ENCODE measurements around the gene TSPAN18.

DNA sequence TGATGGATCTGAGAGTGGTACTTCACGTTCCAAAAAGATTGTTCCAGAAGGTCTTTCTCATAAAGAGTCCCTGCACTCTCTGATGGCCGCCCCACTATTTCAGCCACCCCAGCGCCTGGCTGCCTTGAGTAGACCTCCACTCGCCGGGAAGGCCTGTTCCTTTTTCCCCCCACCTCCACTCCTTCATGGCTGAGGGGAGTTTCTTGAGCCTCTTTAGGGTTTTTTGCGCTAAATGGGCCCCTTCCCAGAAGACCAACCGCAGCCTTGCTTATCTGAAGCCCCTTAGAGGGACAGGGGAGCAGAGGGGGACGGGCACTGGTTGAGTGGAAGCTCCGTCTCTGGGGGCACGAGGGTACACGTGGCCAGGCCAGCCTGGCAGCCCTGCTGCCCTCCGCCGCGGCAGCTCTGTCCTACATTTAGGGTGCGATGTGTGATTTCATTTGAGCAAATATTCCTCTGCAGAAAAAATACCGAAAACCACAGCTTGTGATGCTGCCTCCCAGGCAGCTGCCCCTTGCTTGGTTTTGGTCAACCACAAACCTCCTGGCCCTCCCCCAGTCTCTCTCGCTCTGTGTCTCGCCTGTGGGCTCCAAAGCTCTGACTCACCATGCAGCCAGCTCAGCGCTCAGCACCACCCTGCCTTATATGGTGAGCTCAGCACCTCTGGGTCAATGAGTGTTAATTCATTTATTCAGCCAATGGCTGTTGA lies 135.2 kb downstream of the TSPAN18 start:
- TF ChIP-seq CTCF (IDR thresholded peaks at IDR 0.05; ENCODE audit: low read length): no peak
- no peak for TF ChIP-seq EZH2 (IDR thresholded peaks at IDR 0.05; ENCODE audit: borderline replicate concordance, low read length)

All from OCI-LY1 (cell line).